CD8-positive, alpha-beta memory T cell (primary cell): Measurements from ENCODE around the gene RDH8. TPM values are rescaled to one million over a fixed set of nuclear protein-coding genes. Genes with fewer than 3 reads are reported as not detected.

ENCODE experiments used
- CTCF ChIA-PET: fragments of 350-600 bp; sonication (Branson Sonifier 250); formaldehyde crosslinking; loops from one replicate; lab custom pipeline; 2021; ENCODE audit warnings: antibody characterized with exemption; lab: Charles Lee
- POLR2A ChIA-PET: fragments of 350-600 bp; sonication (Branson Sonifier 250); formaldehyde crosslinking; loops from one replicate; lab custom pipeline; 2021; ENCODE audit warnings: antibody characterized with exemption; lab: Charles Lee
- DNase-seq, 5 donors: peaks; one replicate each; pipeline versions ENCODE4 v3.0.0 to v3.0.0-alpha.2; 2020 to 2022; ENCODE audit warnings: mixed read lengths in 1 of 5
- H3K27ac ChIP-seq: one replicate; pipeline ENCODE4 v1.7.0; 2013; ENCODE audit warnings: low read depth, mild to moderate bottlenecking, low read length, moderate library complexity
- H3K27me3 ChIP-seq: 2 replicates; pipeline ENCODE4 v1.7.0; 2013; ENCODE audit warnings: low read length, mild to moderate bottlenecking; ENCODE audit not compliant: insufficient read depth, poor library complexity, severe bottlenecking
- H3K36me3 ChIP-seq: 2 replicates; pipeline ENCODE4 v1.7.0; 2013; ENCODE audit warnings: mild to moderate bottlenecking, low read length, moderate library complexity; ENCODE audit not compliant: insufficient read depth
- H3K4me1 ChIP-seq: 2 replicates; pipeline ENCODE4 v1.7.0; 2013; ENCODE audit warnings: mild to moderate bottlenecking, low read length, moderate library complexity; ENCODE audit not compliant: insufficient read depth
- H3K4me3 ChIP-seq: 2 replicates; pipeline ENCODE4 v1.7.0; 2013; ENCODE audit warnings: mild to moderate bottlenecking, low read length
- H3K9me3 ChIP-seq: 2 replicates; pipeline ENCODE4 v1.7.0; 2013; ENCODE audit warnings: mild to moderate bottlenecking, low read length
- H3K27ac Mint-ChIP-seq, 8 donors: one replicate each; pipeline ENCODE4 v1.8.0; 2020 to 2021; ENCODE audit warnings: mixed read lengths in 8 of 8, mild to moderate bottlenecking in 6 of 8, inconsistent platforms in 3 of 8, moderate library complexity in 3 of 8
- H3K27me3 Mint-ChIP-seq, 2 donors: one replicate each; pipeline ENCODE4 v1.8.0; 2020 to 2021; ENCODE audit warnings: mixed read lengths in 2 of 2, mild to moderate bottlenecking in 1 of 2, moderate library complexity in 1 of 2
- H3K36me3 Mint-ChIP-seq, 3 donors: one replicate each; pipeline ENCODE4 v1.8.0; 2020 to 2021; ENCODE audit warnings: mixed read lengths in 3 of 3, inconsistent platforms in 1 of 3, mild to moderate bottlenecking in 1 of 3
- H3K4me1 Mint-ChIP-seq, 3 donors: one replicate each; pipeline ENCODE4 v1.8.0; 2020 to 2021; ENCODE audit warnings: mixed read lengths in 3 of 3, inconsistent platforms in 1 of 3, mild to moderate bottlenecking in 1 of 3
- H3K4me3 Mint-ChIP-seq, 7 donors: one replicate each; pipeline ENCODE4 v1.8.0; 2020 to 2021; ENCODE audit warnings: mixed read lengths in 7 of 7, mild to moderate bottlenecking in 6 of 7, moderate library complexity in 4 of 7, inconsistent platforms in 2 of 7
- H3K9me3 Mint-ChIP-seq, 5 donors: one replicate each; pipeline ENCODE4 v1.8.0; 2020 to 2022; ENCODE audit warnings: mixed read lengths in 5 of 5, mild to moderate bottlenecking in 3 of 5, moderate library complexity in 2 of 5, inconsistent platforms in 1 of 5
- polyA plus RNA-seq: library from polyadenylated mRNA; unstranded; fragments of 300-500 nt; fragmentation: Illumina TruSeq; gene quantifications from one replicate; pipeline ENCODE4 v1.2.3, GENCODE V29; 2021
- total RNA-seq, 2 experiments: library from RNA; stranded (reverse); gene quantifications; one replicate each; pipeline ENCODE4 v1.2.3, GENCODE V29; 2021

The RDH8 gene
- total and polyA plus RNA-seq, 3 experiments from 2014 or later: not detected

DNA sequence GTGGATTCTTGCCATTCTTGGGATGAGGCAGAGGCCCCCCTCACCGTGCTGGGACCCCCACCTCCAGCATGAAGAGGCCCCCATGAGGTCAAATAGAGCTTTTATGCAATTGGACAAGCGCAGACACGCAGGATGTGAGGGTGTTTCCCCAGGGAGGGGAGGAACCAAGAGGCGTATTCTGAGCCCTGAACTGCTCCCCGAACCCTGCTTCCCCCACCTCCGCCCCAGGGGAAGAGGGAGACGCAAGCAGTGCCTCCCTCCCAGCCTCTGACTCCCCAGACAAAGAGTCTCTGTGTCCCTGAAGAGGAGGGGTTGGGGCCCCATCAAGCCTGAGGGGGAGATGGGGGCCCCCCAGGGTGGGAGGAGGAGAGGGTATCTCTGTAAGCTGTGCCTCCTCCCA is 1.3 kb upstream of the RDH8 start:
- Mint-ChIP-seq H3K27me3 (peaks cover 33 to 59% of the 10 kb centered on the region in 2 donors), H3K4me3 (no peak overlapping the region), H3K4me1 (peaks cover 19 to 29% (median 20%) of the 10 kb centered on the region in 3 donors), H3K9me3 (peaks cover 0 to 2% (median 0%) of the 10 kb centered on the region in 5 donors), H3K36me3 (no peaks in the 10 kb centered on the region), H3K27ac (no peak overlapping the region)
- Histone ChIP-seq H3K27me3 (peaks cover 14% of the 10 kb centered on the region), H3K4me3 (no peak overlapping the region), H3K27ac (no peak overlapping the region), H3K36me3 (no peaks in the 10 kb centered on the region), H3K4me1 (peaks cover 5% of the 10 kb centered on the region), H3K9me3 (no peaks in the 10 kb centered on the region)
- DNase-seq: no peak
- ChIA-PET POLR2A (no interaction called here), CTCF (no interaction called here)

DNA sequence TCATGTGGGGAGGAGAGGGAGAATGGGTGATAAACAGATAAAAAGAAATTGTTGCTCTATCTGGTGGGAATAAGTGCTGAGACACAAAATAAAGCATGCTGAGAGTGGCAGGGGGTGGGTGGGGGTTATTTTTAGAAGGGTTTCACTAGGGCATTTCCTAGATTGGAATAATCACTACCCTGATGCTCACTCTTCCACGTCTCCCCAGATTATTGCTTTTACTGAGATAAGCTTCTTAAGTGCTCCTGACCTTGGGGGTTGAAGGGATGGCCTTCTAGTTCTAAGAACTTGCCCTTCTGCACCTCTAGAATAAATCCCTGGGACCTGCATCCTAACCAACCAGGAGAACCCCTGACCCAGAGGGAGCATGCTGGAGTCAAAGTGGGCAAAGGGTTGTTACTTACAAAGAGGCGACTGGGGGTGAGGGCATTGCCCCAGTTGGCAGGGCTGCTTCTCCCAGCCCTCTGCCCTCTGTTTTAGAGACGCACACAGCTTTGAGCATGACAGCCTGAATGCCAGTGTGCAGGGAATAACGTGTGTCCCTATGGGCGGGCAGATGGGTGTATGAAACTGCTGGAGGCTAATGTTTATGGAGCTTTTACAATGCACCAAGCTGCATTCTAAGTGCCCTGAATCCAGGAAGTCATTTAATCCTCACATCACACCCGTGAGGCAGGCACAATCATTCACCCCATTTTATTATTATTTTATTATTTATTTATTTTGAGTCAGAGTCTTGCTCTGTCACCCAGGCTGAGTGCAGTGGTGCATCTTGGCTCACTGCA is 743 bp downstream of the RDH8 start:
- H3K9me3 ChIP-seq: no peaks in the 10 kb centered on the region
- Mint-ChIP-seq H3K27ac (peak overlapping the region in 1 of 8 donors; percentile 43), H3K36me3 (no peaks in the 10 kb centered on the region), H3K4me1 (peaks cover 9 to 12% (median 9%) of the 10 kb centered on the region in 3 donors), H3K27me3 (peaks cover 20 to 47% of the 10 kb centered on the region in 2 donors), H3K4me3 (no peak overlapping the region), H3K9me3 (peaks cover 0 to 2% (median 0%) of the 10 kb centered on the region in 5 donors)
- ChIA-PET POLR2A (no interaction called here), CTCF (no interaction called here)
- H3K4me3 ChIP-seq: no peak overlapping the region
- H3K27ac ChIP-seq: no peak overlapping the region
- peaks cover 5% of the 10 kb centered on the region for H3K4me1 ChIP-seq
- no peaks in the 10 kb centered on the region for H3K36me3 ChIP-seq
- H3K27me3 ChIP-seq: peaks cover 5% of the 10 kb centered on the region
- no peak for DNase-seq

DNA sequence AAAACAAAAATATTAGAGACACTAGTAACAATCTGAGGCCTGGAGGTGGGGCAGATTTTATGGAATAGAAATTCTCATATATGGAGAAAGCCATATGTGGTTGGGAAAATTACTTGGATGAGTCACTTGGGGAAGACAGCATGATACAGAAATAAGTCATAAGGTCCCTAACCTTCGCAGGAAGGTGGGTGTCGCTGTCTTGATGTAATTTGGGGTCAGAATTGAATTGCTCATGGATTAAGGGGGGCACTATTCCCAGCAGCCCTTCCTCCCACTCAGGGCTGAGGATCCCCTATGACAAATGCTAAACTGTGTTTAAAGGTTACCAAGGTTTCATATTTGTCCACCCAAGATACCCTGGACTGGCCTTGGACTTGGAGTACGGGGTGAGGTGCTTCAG is 5.0 kb downstream of the RDH8 start:
- no peaks in the 10 kb centered on the region for H3K36me3 Mint-ChIP-seq

DNA sequence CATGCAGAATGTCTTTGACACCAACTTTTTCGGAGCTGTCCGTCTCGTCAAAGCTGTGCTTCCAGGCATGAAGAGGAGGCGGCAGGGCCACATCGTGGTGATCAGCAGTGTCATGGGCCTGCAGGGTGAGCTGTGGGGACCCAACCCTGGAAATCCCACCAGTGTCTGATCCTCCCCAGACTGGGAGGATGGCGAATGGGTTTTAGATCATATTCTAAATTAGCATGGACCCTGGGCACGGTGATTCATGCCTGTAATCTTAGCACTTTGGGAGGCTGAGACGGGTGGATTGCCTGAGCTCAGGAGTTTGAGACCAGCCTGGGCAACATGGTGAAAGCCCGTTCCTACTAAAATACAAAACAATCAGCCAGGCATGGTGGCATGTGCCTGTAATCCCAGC is 5.5 kb downstream of the RDH8 start:
- no peaks in the 10 kb centered on the region for H3K4me1 Mint-ChIP-seq
- Histone ChIP-seq H3K4me1 (no peaks in the 10 kb centered on the region), H3K9me3 (no peaks in the 10 kb centered on the region), H3K27ac (no peak overlapping the region), H3K36me3 (no peaks in the 10 kb centered on the region), H3K27me3 (no peaks in the 10 kb centered on the region), H3K4me3 (no peak overlapping the region)
- H3K4me3 Mint-ChIP-seq: no peak overlapping the region
- H3K36me3 Mint-ChIP-seq: no peaks in the 10 kb centered on the region
- peaks cover 2 to 36% of the 10 kb centered on the region in 2 donors for H3K27me3 Mint-ChIP-seq
- POLR2A ChIA-PET: no interaction called here
- no peak for DNase-seq
- no peak overlapping the region for H3K27ac Mint-ChIP-seq
- H3K9me3 Mint-ChIP-seq: no peaks in the 10 kb centered on the region
- CTCF ChIA-PET: interaction anchor here (1.2 kb wide), 1 partner anchor 8 kb away, joined by 3 read pairs; no protein-coding TSS in a partner anchor

More for the DNA sequence above, 5.0 kb downstream of the RDH8 start:
- Histone ChIP-seq H3K4me3 (no peak overlapping the region), H3K27ac (no peak overlapping the region), H3K4me1 (no peaks in the 10 kb centered on the region), H3K9me3 (no peaks in the 10 kb centered on the region), H3K27me3 (no peaks in the 10 kb centered on the region), H3K36me3 (no peaks in the 10 kb centered on the region)
- DNase-seq: no peak
- no peaks in the 10 kb centered on the region for H3K9me3 Mint-ChIP-seq
- H3K4me1 Mint-ChIP-seq: no peaks in the 10 kb centered on the region
- H3K27ac Mint-ChIP-seq: peak overlapping the region in 1 of 8 donors; percentile 54
- H3K27me3 Mint-ChIP-seq: peaks cover 2 to 41% of the 10 kb centered on the region in 2 donors
- CTCF ChIA-PET: interaction anchor here (1.2 to 2.0 kb wide), 2 partner anchors 9 kb away, joined by 3 to 8 read pairs; no protein-coding TSS in a partner anchor
- POLR2A ChIA-PET: no interaction called here
- H3K4me3 Mint-ChIP-seq: no peak overlapping the region

DNA sequence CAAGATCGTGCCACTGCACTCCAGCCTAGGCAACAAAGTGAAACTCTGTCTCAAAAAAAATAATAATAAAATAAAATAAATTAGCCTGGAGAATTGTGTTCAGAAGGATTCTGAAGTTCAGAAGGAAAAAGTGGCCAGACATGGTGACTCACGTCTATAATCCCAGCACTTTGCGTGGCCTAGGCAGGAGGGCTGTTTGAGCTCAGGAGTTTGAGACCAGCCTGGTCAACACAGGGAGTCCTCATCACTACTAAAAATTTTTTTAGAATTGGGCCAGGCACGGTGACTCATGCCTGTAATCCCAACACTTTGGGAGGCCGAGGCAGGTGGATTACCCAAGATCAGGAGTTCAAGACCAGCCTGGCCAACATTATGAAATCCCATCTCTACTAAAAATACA is 6.0 kb downstream of the RDH8 start:
- Histone ChIP-seq H3K36me3 (no peaks in the 10 kb centered on the region), H3K27ac (no peak overlapping the region), H3K27me3 (no peaks in the 10 kb centered on the region), H3K4me3 (no peak overlapping the region), H3K9me3 (no peaks in the 10 kb centered on the region), H3K4me1 (no peaks in the 10 kb centered on the region)
- Mint-ChIP-seq H3K9me3 (no peaks in the 10 kb centered on the region), H3K4me3 (no peak overlapping the region), H3K36me3 (no peaks in the 10 kb centered on the region), H3K4me1 (no peaks in the 10 kb centered on the region), H3K27me3 (peaks cover 2 to 31% of the 10 kb centered on the region in 2 donors), H3K27ac (no peak overlapping the region)
- POLR2A ChIA-PET: interaction anchor here (0.7 kb wide), 1 partner anchor 162 kb away, joined by 3 read pairs; no protein-coding TSS in a partner anchor
- DNase-seq: no peak
- CTCF ChIA-PET: interaction anchor here (1.2 kb wide), 1 partner anchor 8 kb away, joined by 3 read pairs; no protein-coding TSS in a partner anchor

DNA sequence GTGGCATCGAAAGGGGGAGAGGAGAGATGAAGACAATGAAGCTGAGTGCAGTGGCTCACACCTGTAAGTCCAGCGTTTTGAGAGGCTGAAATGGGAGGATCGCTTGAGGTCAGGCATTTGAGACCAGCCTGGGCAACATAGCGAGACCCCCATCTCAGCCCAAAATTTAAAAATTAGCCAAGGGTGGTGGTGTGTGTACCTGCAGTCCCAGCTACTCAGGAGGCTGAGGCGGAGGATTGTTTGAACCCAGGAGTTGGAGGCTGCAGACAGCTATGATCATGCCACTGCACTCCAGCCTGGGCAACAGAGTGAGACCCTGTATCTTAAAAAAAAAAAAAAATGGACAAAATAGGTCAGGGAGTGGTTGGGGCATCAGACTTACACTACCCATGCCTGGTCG is 7.6 kb downstream of the RDH8 start:
- ChIA-PET CTCF (interaction anchor here (0.7 to 1.0 kb wide), 2 partner anchors 21 to 71 kb away, joined by 3 to 5 read pairs; no protein-coding TSS in a partner anchor), POLR2A (no interaction called here)
- Mint-ChIP-seq H3K36me3 (no peaks in the 10 kb centered on the region), H3K9me3 (no peaks in the 10 kb centered on the region), H3K4me3 (no peak overlapping the region), H3K27ac (no peak overlapping the region), H3K27me3 (peaks cover 2 to 28% of the 10 kb centered on the region in 2 donors), H3K4me1 (no peaks in the 10 kb centered on the region)
- no peak overlapping the region for H3K4me3 ChIP-seq
- no peak for DNase-seq
- H3K36me3 ChIP-seq: no peaks in the 10 kb centered on the region
- no peaks in the 10 kb centered on the region for H3K4me1 ChIP-seq
- no peaks in the 10 kb centered on the region for H3K27me3 ChIP-seq
- H3K27ac ChIP-seq: no peak overlapping the region
- H3K9me3 ChIP-seq: no peaks in the 10 kb centered on the region

DNA sequence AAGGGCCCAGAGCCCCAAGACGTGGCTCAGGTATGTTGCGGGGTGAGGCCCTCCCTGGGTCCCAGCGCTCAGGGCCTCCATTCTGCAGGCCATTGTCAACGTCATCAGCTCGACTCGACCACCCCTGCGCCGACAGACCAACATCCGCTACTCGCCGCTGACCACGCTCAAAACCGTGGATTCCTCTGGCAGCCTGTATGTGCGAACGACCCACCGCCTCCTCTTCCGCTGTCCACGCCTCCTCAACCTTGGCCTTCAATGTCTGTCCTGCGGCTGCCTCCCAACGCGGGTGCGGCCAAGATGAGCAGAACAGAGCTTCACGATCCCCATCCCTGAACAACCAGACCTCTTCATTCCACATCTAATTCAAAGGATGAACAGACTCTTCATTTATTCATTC is 8.2 kb downstream of the RDH8 start:
- ChIA-PET POLR2A (no interaction called here), CTCF (interaction anchor here (0.7 to 1.0 kb wide), 2 partner anchors 21 to 71 kb away, joined by 3 to 5 read pairs; no protein-coding TSS in a partner anchor)
- Histone ChIP-seq H3K27ac (no peak overlapping the region), H3K4me3 (no peak overlapping the region), H3K27me3 (no peaks in the 10 kb centered on the region), H3K36me3 (no peaks in the 10 kb centered on the region), H3K9me3 (no peaks in the 10 kb centered on the region), H3K4me1 (no peaks in the 10 kb centered on the region)
- Mint-ChIP-seq H3K27ac (peak overlapping the region in 2 of 8 donors; percentile 9 to 61), H3K4me3 (no peak overlapping the region), H3K4me1 (no peaks in the 10 kb centered on the region), H3K36me3 (no peaks in the 10 kb centered on the region), H3K9me3 (no peaks in the 10 kb centered on the region), H3K27me3 (peaks cover 2 to 29% of the 10 kb centered on the region in 2 donors)
- DNase-seq: no peak

DNA sequence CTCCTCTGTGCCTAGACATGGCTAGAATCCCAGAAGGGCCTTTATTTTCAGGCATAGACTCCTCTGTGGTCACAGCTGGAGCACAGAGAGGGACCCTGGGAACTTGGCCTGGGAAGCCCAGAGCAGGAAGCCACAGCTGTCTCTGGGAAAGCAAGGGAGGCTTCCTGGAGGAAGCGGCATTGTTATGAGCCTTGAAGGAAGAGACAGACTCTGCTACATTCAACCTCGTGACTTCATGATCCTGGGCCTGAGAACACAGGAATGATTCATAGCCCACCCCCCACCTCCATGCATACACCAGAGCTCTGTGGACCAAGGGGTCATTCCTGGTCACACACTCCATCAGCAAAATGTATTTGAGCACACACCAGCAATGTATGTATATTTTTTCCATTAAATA is 8.6 kb downstream of the RDH8 start:
- no peaks in the 10 kb centered on the region for H3K36me3 Mint-ChIP-seq
- H3K4me1 Mint-ChIP-seq: no peaks in the 10 kb centered on the region
- H3K27me3 Mint-ChIP-seq: peaks cover 1 to 29% of the 10 kb centered on the region in 2 donors
- no peak overlapping the region for H3K4me3 Mint-ChIP-seq
- Histone ChIP-seq H3K4me3 (no peak overlapping the region), H3K4me1 (no peaks in the 10 kb centered on the region), H3K9me3 (no peaks in the 10 kb centered on the region), H3K27ac (no peak overlapping the region), H3K27me3 (no peaks in the 10 kb centered on the region), H3K36me3 (no peaks in the 10 kb centered on the region)
- CTCF ChIA-PET: interaction anchor here (1.0 kb wide), 1 partner anchor 22 kb away, joined by 5 read pairs; no protein-coding TSS in a partner anchor
- no peaks in the 10 kb centered on the region for H3K9me3 Mint-ChIP-seq
- no peak for DNase-seq
- H3K27ac Mint-ChIP-seq: peak overlapping the region in 1 of 8 donors; percentile 61
- POLR2A ChIA-PET: no interaction called here
